GM21526 (cell line): ENCODE measurements around the gene LAMA2.

Source experiments
- ATAC-seq: cut with Tn5 transposase; IDR thresholded peaks from one replicate; pipeline ENCODE4 v1.9.1; 2021; ENCODE audit warnings: moderate library complexity; ENCODE audit not compliant: unreplicated experiment, low FRiP score

LAMA2 gene

GRCh38 chr6:128892079-128892478 is 9.1 kb downstream of the LAMA2 start:
- no peak for ATAC-seq

GRCh38 chr6:128899341-128900050 is 16.6 kb downstream of the LAMA2 start:
- no peak for ATAC-seq

DNA sequence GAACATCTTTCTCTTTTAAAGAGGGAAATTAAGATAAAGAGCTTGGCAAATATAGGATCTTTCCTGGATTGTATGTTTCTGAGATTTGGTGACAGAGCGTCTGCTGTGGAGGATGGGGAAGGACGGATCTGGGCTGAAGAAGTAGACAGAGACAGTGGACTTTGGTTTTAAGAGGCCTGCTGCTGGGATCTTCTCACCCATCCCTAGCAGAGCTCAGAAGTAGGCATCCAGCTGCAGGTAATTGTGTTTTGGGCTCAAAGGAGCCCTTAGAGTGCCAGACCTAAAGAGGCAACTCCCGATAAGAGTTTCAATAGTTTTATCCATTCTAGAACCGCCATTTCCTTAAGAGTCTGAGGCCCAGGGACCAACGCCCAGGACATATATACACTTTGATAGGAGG is 20.8 kb downstream of the LAMA2 start:
- ATAC-seq, result no peak

- no peak for ATAC-seq
These were observed 31.1 kb downstream of the LAMA2 start for GRCh38 chr6:128914051-128914450.

DNA sequence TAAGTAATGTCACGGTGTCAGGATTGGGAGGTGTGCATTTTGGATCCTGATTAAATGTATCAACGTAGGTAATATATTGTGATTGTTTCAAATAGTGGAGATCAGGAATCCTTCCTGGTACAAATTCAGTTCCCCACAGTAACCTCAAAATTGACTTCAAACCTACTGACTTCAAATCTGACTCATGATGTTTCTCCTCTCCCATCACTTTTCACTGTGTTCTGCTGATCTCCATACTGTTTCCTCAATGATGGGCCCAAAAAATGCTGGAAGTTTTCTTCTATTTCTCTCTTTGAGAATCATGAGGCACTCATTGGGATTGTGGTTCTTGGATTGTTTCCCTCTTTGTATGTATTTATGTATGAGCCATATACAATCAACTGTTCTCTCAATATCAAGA is 35.9 kb downstream of the LAMA2 start:
- no peak for ATAC-seq

GRCh38 chr6:128919412-128920180 is 36.7 kb downstream of the LAMA2 start:
- ATAC-seq, result no peak

DNA sequence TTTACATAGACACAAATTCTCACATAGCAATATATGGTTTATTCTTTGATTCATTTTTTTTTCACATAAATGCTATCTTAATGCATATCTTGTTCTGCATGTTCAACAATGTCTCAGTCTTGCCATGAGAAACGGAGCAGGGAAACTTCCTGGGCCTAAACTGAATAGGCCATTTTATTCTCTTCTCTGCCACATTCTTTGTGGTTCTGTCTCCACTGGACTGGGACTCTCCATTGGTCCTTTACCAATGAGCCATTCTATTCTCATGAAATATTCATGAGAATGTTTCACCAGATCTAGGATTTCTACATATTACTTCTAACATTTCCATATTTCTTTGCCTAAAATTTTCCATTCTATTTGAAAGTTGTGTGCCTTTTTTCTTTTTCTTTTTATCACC is 42.8 kb downstream of the LAMA2 start:
- no peak for ATAC-seq

DNA sequence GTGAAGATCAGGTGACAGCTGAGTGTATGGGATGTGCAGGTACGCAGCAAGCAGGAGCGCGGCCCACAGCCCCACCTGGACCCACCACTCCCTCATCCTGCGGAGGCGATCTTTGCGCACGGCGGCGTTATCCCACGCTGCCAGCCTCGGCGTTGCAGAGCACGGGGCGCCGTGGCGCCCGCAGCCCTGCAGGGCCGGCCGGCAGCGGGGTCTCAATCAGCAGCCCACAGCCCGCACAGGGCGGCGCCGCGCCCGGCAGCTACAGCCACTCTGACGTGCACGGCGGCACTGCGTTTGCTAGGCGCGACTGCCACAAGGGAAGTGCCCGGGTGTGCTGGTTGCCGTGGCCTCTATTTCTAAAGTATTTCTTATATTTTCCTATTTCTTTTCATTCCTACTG is 46.9 kb downstream of the LAMA2 start:
- ATAC-seq, result no peak

- no peak for ATAC-seq
These were observed 47.4 kb downstream of the LAMA2 start for GRCh38 chr6:128930321-128930720.

DNA sequence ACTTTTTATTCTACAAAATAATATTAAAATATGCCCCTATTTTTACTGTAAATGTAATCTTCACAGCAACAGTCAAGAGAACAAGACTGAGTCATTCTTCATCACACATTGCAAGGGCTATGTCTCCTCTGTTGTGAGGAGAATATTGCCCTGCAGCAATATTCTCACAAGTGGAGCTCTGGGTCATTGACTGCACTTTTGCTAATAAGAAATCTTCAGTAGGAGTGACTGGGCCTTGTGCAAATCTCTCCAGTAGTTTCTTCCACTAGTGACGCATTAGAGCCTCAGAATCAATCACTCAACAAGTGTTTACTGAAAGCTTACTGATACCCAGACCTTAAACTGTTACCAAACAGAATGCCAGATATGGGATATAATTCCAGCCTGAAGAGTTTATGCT is 49.1 kb downstream of the LAMA2 start:
- ATAC-seq, result no peak

DNA sequence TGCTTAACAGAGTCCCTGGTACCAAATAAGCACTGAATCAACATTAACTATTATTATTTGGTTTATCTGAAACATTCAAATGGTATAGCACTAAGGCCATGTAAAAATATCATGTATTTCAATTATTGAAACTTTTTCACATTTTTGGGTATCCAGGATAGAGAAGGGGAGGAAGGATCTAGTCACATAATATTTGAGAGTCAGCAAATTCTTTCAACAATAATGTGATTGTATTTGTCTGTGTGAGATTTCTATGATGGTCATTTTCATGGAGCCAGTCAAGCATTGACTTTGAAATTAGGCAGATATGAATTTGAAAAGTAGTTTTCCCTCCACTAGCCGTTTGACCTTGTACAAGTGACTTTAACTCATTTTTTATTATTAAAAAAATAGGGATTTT is 67.9 kb downstream of the LAMA2 start:
- no peak for ATAC-seq

DNA sequence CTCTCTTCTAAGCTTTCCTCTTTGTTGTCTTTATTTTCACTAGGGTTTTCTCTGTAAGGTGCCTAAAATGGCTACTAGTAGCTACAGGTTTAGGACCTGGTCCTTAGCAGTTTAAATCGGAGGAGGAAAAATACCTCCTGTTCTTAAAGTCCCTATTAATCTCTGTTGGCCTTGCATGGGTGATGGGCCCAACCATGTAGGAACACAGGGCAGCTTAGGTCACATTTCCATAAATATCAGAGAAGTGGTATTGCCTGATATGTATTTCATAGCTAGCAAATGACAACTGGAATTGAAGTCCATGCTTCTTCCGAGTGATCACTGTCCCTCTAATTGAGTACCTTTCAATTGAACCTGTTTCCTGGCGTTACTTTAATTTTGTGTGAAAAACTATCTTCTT is 70.0 kb downstream of the LAMA2 start:
- no peak for ATAC-seq

- no peak for ATAC-seq
These were observed 71.5 kb downstream of the LAMA2 start for GRCh38 chr6:128954308-128955043.

DNA sequence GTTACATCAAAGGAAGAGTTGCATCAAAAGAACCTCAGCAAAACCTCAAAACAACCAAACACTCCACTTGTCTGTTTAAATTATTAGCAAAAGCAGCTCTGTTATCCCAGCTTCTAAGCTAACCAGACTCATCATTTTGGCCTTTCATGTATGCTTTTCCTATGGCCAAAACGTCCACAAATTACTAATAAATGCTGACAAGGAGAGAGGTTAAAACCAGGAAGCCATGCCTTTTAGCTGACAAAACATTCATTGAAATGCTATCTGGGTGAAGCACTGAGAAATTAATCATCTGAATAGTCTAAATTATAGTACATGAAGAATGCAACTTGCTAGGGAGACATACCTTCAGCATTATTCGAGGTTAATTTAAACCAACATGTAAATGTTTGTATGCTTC is 80.6 kb downstream of the LAMA2 start:
- ATAC-seq, result no peak

- no peak for ATAC-seq
These were observed 81.4 kb downstream of the LAMA2 start for GRCh38 chr6:128964233-128964755.

DNA sequence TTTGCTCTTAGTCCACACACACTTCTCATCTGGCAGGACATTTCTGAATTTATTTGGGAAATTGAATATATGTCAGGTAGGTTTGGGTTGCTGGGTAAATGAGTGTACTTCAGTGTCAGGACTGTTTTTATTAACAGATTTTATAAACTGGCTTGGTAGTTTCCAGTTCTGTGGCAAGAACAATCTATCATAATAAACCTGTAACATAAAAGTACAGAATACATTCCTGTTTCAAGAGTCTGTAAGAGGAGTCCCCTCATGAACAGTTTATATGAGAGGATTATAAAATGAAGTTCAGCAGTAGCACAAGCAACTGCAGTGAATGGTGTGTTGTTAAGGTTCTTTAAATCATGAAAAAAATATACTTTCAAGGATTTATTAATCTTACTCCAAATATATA is 81.8 kb downstream of the LAMA2 start:
- ATAC-seq, result no peak

DNA sequence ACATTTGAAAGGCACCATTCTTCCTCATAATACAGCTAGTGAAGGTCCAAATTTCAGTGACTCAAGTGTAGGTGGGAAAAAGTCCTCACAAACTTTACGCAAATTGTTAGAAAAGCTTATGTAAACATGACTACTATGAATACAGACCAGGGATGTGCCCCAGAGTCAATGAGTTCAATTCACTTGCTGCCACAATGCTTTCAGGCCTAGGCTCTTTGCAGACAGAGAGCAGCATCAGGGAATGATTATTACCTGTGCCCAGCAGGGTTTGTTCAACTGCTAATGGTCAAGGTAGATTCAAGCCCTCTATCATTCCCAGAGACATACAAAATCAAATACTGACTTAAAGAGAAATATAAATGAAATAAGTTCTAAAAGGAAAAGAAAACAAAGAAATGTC is 84.0 kb downstream of the LAMA2 start:
- ATAC-seq, result no peak

DNA sequence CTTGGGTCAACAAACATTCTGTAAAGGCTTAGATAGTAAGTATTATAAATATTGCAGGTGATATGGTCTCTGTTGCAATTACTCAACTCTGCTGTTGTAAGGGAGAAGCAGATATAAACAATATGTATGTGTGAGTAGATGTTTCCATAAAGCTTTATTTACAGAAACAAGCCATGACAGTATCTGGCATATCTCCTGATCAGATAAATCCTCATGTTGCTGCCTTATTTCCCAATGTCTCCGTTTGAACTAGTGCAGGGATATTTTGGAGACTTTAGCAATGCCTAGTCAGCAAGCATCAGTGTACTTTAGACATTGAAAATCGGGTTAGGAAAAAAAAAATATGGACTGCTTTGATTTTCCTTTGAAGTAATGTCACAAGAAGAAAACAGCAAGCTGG is 96.1 kb downstream of the LAMA2 start:
- no peak for ATAC-seq

DNA sequence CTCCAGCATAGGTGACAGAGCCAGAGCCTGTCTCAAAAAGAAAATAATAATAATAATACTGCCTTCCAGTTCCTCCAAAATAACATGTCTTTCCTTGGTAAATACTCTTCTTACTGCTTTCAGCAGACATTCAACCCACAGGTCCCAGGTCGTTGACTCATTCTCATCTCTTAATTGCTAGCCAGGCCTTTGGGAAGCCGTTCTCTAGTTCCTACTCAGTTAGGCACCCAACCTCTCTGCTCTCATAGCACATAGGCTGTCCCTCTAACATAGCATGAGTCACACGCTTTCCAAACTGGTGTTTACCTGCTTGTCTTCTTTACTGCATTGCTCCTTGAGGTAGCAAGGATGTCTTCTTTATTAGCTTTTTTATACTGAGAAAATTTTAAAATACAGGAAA is 98.8 kb downstream of the LAMA2 start:
- no peak for ATAC-seq

- no peak for ATAC-seq
These were observed 107.4 kb downstream of the LAMA2 start for GRCh38 chr6:128990360-128990759.

DNA sequence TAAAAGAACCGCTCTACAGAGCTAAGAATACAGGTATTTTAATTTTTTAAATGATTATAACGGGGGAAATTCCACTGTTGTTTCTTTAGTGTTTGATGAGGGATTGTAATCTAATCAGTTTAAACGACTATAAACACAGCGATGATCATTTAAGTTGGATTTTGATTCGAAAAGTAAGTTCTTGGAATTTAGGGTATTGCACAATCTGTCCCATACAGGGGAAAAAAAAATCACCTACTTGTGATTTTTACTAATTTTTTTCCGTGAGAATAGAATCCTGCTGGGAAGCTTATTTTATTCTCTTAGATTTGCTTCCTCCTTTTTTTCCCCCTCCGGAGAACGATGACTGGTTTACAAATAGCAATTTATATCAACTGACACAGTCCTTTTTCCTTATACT is 108.0 kb downstream of the LAMA2 start:
- no peak for ATAC-seq
